ENCODE results near the gene CDC42BPB. TPM values are rescaled to one million over a fixed set of nuclear protein-coding genes. Genes with fewer than 3 reads are reported as not detected.

CDC42BPB gene
- total and polyA plus RNA-seq, 2 of the 13 experiments (the other 11 are each of a cell fraction or from before 2014, with no cell fraction given): 19.7 to 32.3 TPM

- TF ChIP-seq ZNF280D (CRISPR knock-in tag; IDR thresholded peaks at IDR 0.05) (peak; percentile 50; the same call in 1 of the 2 replicates), HNRNPLL (IDR thresholded peaks at IDR 0.05; ENCODE audit: low read depth, low read length, poor library complexity, severe bottlenecking) (peak; percentile 85), ZNF44 (CRISPR knock-in tag; IDR thresholded peaks at IDR 0.05) (no peak), AGO2 (optimal IDR thresholded peaks at IDR 0.05; ENCODE audit: low read depth, low read length) (peak; percentile 89), MED8 (CRISPR knock-in tag; IDR thresholded peaks at IDR 0.05; ENCODE audit: insufficient replicate concordance) (peak; percentile 93), SNRNP70 (IDR thresholded peaks at IDR 0.05; ENCODE audit: low read depth, low read length) (no peak), CREB1 (IDR thresholded peaks at IDR 0.05) (peak; percentile 56), CREB1 (CRISPR knock-in tag; IDR thresholded peaks at IDR 0.05) (no peak; the same call in 1 of the 2 replicates), ZNF746 (CRISPR knock-in tag; IDR thresholded peaks at IDR 0.05) (peak; percentile 54; the same call in 1 of the 2 replicates), ZMYM4 (CRISPR knock-in tag; IDR thresholded peaks at IDR 0.05) (peak; percentile 67), CEBPG (CRISPR knock-in tag; IDR thresholded peaks at IDR 0.05) (no peak), KDM5A (IDR thresholded peaks at IDR 0.05; ENCODE audit: borderline replicate concordance, low read length) (no peak)
- TF ChIP-seq, protein P1, sequence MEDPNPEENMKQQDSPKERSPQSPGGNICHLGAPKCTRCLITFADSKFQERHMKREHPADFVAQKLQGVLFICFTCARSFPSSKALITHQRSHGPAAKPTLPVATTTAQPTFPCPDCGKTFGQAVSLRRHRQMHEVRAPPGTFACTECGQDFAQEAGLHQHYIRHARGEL (CRISPR knock-in tag; IDR thresholded peaks at IDR 0.05): 0 out of 2 replicates have a peak, but pooled peaks have one; percentile 28
- TF ChIP-seq, protein P2, sequence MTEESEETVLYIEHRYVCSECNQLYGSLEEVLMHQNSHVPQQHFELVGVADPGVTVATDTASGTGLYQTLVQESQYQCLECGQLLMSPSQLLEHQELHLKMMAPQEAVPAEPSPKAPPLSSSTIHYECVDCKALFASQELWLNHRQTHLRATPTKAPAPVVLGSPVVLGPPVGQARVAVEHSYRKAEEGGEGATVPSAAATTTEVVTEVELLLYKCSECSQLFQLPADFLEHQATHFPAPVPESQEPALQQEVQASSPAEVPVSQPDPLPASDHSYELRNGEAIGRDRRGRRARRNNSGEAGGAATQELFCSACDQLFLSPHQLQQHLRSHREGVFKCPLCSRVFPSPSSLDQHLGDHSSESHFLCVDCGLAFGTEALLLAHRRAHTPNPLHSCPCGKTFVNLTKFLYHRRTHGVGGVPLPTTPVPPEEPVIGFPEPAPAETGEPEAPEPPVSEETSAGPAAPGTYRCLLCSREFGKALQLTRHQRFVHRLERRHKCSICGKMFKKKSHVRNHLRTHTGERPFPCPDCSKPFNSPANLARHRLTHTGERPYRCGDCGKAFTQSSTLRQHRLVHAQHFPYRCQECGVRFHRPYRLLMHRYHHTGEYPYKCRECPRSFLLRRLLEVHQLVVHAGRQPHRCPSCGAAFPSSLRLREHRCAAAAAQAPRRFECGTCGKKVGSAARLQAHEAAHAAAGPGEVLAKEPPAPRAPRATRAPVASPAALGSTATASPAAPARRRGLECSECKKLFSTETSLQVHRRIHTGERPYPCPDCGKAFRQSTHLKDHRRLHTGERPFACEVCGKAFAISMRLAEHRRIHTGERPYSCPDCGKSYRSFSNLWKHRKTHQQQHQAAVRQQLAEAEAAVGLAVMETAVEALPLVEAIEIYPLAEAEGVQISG (CRISPR knock-in tag; IDR thresholded peaks at IDR 0.05): peak; percentile 52; the same call in 1 of the 2 replicates
- TF ChIP-seq, protein P3, sequence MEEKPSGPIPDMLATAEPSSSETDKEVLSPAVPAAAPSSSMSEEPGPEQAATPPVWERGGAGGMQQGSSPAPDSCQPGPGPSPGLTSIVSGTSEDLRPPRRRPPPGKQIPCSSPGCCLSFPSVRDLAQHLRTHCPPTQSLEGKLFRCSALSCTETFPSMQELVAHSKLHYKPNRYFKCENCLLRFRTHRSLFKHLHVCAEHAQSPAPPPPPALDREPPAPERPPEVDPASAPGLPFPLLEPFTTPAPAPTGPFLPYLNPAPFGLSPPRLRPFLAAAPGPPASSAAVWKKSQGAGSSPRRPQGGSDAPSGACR (CRISPR knock-in tag; IDR thresholded peaks at IDR 0.05): peak; percentile 89; the same call in 1 of the 2 replicates
- TF ChIP-seq, protein P4, sequence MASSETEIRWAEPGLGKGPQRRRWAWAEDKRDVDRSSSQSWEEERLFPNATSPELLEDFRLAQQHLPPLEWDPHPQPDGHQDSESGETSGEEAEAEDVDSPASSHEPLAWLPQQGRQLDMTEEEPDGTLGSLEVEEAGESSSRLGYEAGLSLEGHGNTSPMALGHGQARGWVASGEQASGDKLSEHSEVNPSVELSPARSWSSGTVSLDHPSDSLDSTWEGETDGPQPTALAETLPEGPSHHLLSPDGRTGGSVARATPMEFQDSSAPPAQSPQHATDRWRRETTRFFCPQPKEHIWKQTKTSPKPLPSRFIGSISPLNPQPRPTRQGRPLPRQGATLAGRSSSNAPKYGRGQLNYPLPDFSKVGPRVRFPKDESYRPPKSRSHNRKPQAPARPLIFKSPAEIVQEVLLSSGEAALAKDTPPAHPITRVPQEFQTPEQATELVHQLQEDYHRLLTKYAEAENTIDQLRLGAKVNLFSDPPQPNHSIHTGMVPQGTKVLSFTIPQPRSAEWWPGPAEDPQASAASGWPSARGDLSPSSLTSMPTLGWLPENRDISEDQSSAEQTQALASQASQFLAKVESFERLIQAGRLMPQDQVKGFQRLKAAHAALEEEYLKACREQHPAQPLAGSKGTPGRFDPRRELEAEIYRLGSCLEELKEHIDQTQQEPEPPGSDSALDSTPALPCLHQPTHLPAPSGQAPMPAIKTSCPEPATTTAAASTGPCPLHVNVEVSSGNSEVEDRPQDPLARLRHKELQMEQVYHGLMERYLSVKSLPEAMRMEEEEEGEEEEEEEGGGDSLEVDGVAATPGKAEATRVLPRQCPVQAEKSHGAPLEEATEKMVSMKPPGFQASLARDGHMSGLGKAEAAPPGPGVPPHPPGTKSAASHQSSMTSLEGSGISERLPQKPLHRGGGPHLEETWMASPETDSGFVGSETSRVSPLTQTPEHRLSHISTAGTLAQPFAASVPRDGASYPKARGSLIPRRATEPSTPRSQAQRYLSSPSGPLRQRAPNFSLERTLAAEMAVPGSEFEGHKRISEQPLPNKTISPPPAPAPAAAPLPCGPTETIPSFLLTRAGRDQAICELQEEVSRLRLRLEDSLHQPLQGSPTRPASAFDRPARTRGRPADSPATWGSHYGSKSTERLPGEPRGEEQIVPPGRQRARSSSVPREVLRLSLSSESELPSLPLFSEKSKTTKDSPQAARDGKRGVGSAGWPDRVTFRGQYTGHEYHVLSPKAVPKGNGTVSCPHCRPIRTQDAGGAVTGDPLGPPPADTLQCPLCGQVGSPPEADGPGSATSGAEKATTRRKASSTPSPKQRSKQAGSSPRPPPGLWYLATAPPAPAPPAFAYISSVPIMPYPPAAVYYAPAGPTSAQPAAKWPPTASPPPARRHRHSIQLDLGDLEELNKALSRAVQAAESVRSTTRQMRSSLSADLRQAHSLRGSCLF (CRISPR knock-in tag; IDR thresholded peaks at IDR 0.05; ENCODE audit: borderline replicate concordance): no peak
These were observed 46.4 kb upstream of the CDC42BPB start (continued) for GRCh38 chr14:103103461-103104388.
